ENCODE data around the gene SMOC2.

DNA sequence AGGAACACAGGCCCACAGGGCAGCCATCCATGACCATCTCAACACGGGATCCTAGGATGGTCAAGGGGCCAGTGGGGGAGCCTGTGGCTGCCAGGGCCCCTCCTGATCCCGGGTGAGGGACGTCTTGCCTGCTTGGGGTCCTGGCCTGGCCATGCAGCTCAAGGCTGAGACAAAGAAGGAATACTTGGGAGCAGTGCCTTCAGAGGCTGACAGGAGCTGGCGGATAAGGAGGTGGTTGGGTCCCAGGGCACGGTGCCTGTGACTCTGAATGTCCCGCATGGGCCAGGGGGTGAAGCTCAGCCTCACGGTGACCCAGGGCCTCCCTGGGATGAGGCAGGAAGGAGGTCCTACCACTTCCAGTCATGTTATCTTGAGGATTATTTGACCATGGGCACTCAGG, 95.2 kb downstream of the SMOC2 start:
- TF ChIP-seq ZNF20 (CRISPR knock-in tag; IDR thresholded peaks at IDR 0.05) (no peak), POLR2A (IDR thresholded peaks at IDR 0.05; ENCODE audit: insufficient read depth in 1 of 2, low read depth in 2 of 2, low read length in 2 of 2) (no peak)

All from HepG2 (cell line).